NCI-H2171 (cell line): ENCODE measurements around the gene TRIOBP.
"Not testable (repeated sequence)": the region's sequence is repeated elsewhere in the genome, so short reads cannot be mapped to it uniquely, and the experiment has no call there.

Experiments used
- DNase-seq: peaks from one replicate; lab custom pipeline; 2025; lab: John Stamatoyannopoulos, UW

Gene TRIOBP

GRCh38 chr22:37775785-37776638 is 79.2 kb downstream of the TRIOBP start:
- no peak for DNase-seq

DNA sequence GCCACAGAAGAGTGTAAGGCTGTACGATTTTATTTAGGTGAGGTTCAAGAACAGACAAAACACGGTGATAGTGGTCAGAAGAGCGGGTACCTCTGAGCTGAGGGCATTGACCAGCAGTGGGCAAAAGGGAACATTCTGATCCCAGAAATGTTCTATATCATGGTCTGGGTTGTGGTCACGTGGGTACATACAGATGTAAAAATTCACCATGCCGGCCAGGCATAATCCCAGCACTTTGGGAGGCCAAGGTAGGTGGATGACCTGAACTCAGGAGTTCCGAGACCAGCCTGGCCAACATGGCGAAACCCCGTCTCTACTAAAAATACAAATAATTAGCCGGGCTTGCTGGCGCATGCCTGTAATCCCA is 79.8 kb downstream of the TRIOBP start:
- DNase-seq = no peak

DNA sequence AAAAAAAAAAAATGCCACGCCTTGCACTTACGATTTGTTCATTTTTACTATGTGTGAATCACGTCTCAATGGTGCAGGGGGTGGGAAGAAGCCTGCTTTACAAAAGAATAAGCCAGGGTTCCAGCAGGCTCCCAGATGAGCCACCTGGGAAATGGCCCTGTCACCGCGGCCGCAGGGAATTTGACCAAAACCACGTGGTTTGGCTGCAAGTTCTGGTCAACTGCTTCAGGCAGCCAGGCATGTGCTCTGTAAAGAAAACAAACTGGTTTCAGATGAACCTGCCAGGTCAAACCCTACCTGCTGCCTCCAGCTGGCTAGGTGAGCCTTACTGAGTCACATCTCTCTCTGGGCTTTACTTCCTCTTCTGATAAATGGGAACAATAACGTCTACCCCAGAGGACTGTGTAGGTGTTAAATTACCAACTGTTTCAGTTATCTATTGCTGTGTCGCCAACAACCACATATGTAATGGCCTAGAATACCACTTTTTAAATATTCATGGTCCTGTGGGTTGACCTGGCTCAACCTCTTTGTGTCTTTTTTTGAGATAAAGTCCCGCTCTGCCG is 80.4 kb downstream of the TRIOBP start:
- no peak for DNase-seq

DNA sequence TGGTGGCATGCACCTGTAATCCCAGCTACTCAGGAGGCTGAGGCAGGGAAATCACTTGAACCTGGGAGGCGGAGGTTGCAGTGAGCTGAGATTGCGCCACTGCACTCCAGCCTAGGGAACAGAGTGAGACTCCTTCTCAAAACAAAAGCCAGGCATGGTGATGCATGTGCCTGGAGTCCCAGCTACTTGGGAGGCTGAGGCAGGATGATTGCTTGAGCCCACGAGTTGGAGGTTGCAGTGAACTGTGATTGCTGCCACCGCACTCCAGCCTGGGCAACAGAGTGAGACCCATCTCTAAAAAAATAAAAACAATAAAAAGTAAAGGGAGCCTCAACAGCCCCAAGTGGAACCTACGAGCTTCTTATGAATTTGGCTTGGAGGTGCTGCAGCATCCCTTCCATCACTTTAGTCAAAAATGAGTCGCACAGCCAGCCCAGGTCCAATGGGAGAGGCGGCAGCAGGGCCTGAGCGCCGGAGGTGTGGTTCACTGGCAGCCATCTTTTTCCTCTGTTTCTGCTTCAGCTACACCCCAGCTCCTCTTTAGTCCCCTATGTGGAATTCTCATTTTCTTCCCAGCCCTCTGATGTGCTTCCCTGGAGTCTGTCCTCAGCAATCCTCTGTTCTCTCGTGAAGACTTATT is 81.6 kb downstream of the TRIOBP start:
- DNase-seq = no peak

- DNase-seq = no peak
Measured at GRCh38 chr22:37781434-37782059, 84.7 kb downstream of the TRIOBP start.

DNA sequence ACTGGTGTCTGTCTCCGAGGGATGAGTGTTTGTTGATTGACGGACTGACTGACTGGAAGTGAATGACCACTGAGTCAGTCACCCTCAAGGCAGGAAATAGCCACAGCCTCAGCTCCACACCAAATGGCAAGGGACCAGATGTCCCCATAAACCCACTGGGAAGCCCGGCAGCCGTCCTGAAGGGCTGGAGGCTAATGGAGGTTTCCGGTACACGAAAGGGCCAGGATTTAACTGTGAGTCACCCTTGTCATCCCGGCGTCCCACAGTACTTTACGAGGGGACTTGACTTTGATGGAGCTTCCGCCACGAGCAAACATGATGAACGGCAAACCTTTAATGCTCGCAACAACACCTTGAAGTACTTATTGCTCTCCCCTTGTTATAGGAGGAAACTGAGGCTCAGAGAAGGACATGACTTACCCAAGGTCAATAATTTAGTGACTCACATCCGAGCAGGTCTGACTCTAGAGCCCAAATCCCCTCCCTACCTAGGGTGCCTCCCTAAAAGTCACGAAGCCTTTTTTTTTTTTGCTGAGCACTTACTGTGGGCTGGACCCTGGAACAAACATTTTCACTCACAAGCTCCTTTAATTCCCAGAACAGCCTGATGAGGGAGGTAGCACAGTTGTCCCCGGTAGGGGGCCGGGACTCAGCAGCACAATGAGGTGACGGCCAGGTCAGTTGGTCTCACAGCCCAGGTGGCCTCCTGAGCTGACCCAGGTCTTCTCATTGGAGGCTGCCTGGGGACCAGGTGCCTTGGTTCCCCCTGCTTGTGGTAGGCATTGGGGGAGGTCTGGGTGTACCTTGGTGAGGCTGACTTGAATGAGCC is 85.7 kb downstream of the TRIOBP start:
- DNase-seq = no peak

- peak; percentile 36 for DNase-seq
Measured at GRCh38 chr22:37784829-37785495, 88.1 kb downstream of the TRIOBP start.

GRCh38 chr22:37790234-37790633 is 93.4 kb downstream of the TRIOBP start:
- DNase-seq = no peak

DNA sequence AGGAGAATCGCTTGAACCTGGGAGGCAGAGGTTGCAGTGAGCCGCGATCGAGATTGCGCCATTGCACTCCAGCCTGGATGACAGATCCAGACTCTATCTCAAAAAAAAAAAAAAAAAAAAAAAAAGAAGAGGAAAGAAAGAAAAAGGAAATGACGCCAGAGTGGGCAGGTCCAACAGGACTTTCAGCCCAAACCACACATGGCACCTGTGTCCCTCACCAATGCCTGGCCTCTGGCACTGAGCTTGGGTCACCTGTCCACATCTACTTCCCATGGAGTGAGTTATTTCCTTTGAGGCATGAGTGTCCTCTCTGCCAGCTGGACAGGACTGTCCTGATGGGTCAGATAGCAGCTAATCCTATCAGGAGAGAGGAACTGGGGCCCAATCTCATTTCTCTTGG is 95.6 kb downstream of the TRIOBP start:
- no peak for DNase-seq

- no peak for DNase-seq
Measured at GRCh38 chr22:37794376-37794775, 97.5 kb downstream of the TRIOBP start.

DNA sequence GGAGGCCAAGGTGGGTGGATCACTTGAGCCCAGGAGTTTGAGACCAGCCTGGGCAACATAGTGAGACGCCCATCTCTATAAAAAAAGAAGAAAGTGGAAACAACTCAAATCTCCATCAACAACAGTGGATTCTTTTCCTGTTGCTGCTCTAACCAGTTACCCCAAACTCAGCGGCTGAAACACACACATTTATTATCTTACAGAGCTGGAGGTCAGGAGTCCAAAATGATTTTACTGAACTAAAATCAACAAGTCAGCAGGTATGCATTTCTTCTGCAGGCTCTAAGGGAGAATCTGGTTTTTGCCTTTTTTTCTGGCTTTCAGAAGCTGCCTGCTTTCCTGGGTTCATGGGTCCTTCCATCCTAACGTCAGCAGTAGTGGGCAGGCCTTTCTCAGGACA is 99.2 kb downstream of the TRIOBP start:
- DNase-seq = no peak

DNA sequence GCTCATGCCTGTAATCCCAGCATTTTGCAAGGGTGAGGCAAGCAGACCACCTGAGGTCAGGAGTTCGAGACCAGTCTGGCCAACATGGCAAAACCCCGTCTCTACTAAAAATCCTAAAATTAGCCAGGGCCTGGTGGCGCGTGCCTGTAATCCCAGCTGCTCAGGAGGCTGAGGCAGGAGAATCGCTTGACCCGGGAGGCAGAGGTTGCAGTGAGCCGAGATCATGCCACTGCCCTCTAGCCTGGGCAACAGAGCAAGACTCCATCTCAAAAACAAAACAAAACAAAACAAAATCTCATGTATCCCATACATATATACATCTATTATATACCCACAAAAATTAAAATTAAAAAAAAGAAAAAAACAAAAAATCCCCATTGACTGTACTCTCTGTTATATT is 100.4 kb downstream of the TRIOBP start:
- not testable (repeated sequence) for DNase-seq

DNA sequence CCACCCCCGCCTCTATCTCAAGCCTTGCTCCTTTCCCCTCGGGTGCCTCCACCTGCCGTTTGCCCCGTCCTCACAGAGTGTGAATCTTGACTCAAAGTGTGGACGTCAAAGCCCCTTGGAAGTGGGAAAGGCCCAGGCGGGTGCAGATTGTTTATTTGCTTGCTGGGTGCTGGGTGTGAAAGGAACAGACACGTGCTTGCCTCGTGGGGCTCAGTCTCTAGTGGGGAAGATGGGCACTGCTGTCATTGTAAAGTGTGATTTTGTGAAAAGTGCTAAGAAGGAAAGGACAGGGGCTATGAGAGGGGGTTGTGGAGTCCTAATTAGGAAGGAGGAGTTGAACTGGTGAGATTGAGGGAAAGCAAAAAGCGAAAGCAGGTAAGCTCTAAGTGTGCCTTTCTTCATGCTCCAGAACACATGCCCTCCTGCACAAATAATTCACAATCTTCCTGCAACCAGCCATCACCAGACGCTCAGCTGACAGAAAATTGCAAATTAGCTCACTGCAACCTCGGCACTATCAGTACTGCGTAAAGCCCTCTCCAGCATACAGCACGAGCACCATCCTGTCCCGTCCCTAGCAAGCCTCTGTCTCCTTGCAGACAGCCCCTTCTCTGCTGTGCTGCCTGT is 101.1 kb downstream of the TRIOBP start:
- no peak for DNase-seq

GRCh38 chr22:37799979-37800378 is 103.1 kb downstream of the TRIOBP start:
- not testable (repeated sequence) for DNase-seq

DNA sequence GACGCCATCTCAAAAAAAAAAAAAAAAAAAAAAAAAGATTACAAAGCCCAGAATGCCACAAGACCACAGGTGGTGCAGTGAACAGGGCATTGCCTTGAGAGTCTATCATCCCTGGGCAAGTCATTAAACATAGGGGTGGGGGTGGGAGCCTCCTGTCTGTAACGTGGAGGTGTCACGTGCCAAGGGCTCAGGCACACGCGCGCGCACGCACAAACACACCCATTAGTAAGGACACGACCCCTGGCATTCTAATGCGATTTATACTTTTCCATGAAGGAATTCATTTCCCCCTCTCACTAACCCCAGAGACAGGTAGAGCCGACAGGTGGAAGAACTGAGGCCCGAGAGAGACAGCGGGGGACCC is 105.1 kb downstream of the TRIOBP start:
- DNase-seq = peak; percentile 80

GRCh38 chr22:37802310-37803194 is 105.7 kb downstream of the TRIOBP start:
- peak; percentile 84 for DNase-seq

DNA sequence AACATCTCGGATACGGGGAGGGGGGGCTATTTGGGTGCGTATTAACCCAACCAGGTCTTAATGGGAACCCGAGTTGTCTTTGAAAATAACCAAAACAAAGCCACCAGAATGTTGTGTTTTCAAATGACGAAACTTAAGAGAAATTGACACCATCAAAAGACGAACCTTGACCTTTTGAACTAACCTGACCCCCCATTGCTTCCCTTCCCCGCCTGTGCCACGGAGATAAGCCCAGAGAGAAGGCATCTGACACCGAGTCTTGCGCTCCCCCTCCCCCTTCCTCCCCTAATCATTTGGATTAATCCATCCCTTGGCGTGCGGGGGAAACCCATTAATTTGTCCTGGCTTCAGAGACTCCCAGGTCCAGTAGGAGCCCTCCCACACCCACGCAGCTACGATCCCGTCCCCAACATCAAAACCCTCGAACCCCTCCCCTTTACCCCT is 106.4 kb downstream of the TRIOBP start:
- DNase-seq = no peak

- DNase-seq = no peak
Measured at GRCh38 chr22:37803639-37804351, 106.9 kb downstream of the TRIOBP start.

- DNase-seq = no peak
Measured at GRCh38 chr22:37804352-37804880, 107.6 kb downstream of the TRIOBP start.
